ENCODE data around the gene CXCL16. TPM values are rescaled to one million over a fixed set of nuclear protein-coding genes. Genes with fewer than 3 reads are reported as not detected.

Gene CXCL16
- total RNA-seq, 1 experiment from 2014 or later, result 44.8 TPM

GRCh38 chr17:4764595-4764994 is 24.9 kb upstream of the CXCL16 start:
- CTCF ChIA-PET, result no interaction called here
- intact Hi-C loops (cut with micrococcal nuclease), result no loop called here
- no peaks in the 10 kb centered on the region for H3K9me3 ChIP-seq (ENCODE audit: control insufficient read depth in 1 of 2, insufficient read depth in 1 of 2, low read depth in 1 of 2, low read length in 2 of 2)
- no peaks in the 10 kb centered on the region for H3K36me3 ChIP-seq (ENCODE audit: control insufficient read depth in 1 of 2, insufficient read depth in 2 of 2, low read length in 2 of 2)
- H3K9ac ChIP-seq (ENCODE audit: low read length), result no peak overlapping the region
- no peak overlapping the region for H3K4me2 ChIP-seq (ENCODE audit: low read length)
- no peaks in the 10 kb centered on the region for H3K79me2 ChIP-seq (ENCODE audit: insufficient read depth, low read length)
- no peak overlapping the region for H3K4me3 ChIP-seq (replicated peaks in 1 of 2; ENCODE audit: low read depth in 1 of 2, low read length in 2 of 2)
- POLR2A ChIA-PET, result no interaction called here
- H4K20me1 ChIP-seq (ENCODE audit: insufficient read depth), result no peaks in the 10 kb centered on the region
- peaks cover 0 to 4% of the 10 kb centered on the region in 2 experiments; a peak in 2 of 4 replicates for H3K4me1 ChIP-seq (ENCODE audit: control insufficient read depth in 1 of 2, insufficient read depth in 2 of 2, low read length in 2 of 2)
- RAD21 ChIA-PET (ENCODE audit: low non-redundant PET in 1 of 2, low total read pairs in 2 of 2, uncharacterized antibody in 2 of 2, unreplicated experiment in 2 of 2), result no interaction called here
- no peak for ATAC-seq
- H3K27me3 ChIP-seq (ENCODE audit: insufficient read depth, low read length), result no peaks in the 10 kb centered on the region
- H3K27ac ChIP-seq (ENCODE audit: low read depth, low read length), result no peak overlapping the region
- no TSS peak for BruUV-seq (replicated peaks)
- no peak for TF ChIP-seq EGR1 (IDR thresholded peaks at IDR 0.05; ENCODE audit: low read depth)
- TF ChIP-seq SIN3A (IDR thresholded peaks at IDR 0.05; ENCODE audit: low read depth), result no peak
- TF ChIP-seq SP1 (IDR thresholded peaks at IDR 0.05; ENCODE audit: low read depth), result no peak
- no peak for TF ChIP-seq POLR2AphosphoS5 (IDR thresholded peaks at IDR 0.05; ENCODE audit: low read depth, low read length)
- no peak for TF ChIP-seq CBX3 (IDR thresholded peaks at IDR 0.05; ENCODE audit: low read depth)
- TF ChIP-seq, protein P1, sequence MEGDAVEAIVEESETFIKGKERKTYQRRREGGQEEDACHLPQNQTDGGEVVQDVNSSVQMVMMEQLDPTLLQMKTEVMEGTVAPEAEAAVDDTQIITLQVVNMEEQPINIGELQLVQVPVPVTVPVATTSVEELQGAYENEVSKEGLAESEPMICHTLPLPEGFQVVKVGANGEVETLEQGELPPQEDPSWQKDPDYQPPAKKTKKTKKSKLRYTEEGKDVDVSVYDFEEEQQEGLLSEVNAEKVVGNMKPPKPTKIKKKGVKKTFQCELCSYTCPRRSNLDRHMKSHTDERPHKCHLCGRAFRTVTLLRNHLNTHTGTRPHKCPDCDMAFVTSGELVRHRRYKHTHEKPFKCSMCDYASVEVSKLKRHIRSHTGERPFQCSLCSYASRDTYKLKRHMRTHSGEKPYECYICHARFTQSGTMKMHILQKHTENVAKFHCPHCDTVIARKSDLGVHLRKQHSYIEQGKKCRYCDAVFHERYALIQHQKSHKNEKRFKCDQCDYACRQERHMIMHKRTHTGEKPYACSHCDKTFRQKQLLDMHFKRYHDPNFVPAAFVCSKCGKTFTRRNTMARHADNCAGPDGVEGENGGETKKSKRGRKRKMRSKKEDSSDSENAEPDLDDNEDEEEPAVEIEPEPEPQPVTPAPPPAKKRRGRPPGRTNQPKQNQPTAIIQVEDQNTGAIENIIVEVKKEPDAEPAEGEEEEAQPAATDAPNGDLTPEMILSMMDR (IDR thresholded peaks at IDR 0.05 in 2 of 3, conservative IDR thresholded peaks at IDR 0.05 in 1 of 3; ENCODE audit: borderline replicate concordance in 1 of 3, insufficient read depth in 1 of 3, low read depth in 2 of 3, low read length in 2 of 3), result no peak
- no peak for DNase-seq (ENCODE audit: low read depth, low spot score)
- H2AFZ ChIP-seq (ENCODE audit: low read depth, low read length, poor library complexity, severe bottlenecking), result no peak overlapping the region
- H3K9me2 ChIP-seq (ENCODE audit: insufficient read depth), result no peaks in the 10 kb centered on the region

GRCh38 chr17:4759776-4760236 is 20.1 kb upstream of the CXCL16 start:
- no peak overlapping the region for H3K4me2 ChIP-seq (ENCODE audit: low read length)
- H3K27ac ChIP-seq (ENCODE audit: low read depth, low read length), result no peak overlapping the region
- TF ChIP-seq EZH2 (IDR thresholded peaks at IDR 0.05), result no peak
- no peak for TF ChIP-seq ZFX (IDR thresholded peaks at IDR 0.05)
- no peak for TF ChIP-seq CEBPB (IDR thresholded peaks at IDR 0.05; ENCODE audit: low read depth)
- TF ChIP-seq SIN3A (IDR thresholded peaks at IDR 0.05; ENCODE audit: low read depth), result no peak
- no peak for TF ChIP-seq POLR2A (IDR thresholded peaks at IDR 0.05; ENCODE audit: borderline replicate concordance, extremely low read depth, insufficient read depth, insufficient read length)
- TF ChIP-seq, protein P1 (IDR thresholded peaks at IDR 0.05 in 2 of 3, conservative IDR thresholded peaks at IDR 0.05 in 1 of 3; ENCODE audit: borderline replicate concordance in 1 of 3, insufficient read depth in 1 of 3, low read depth in 2 of 3, low read length in 2 of 3), result no peak
- no peak for TF ChIP-seq EZH2phosphoT487 (IDR thresholded peaks at IDR 0.05; ENCODE audit: borderline replicate concordance)
- no peak for TF ChIP-seq EGR1 (IDR thresholded peaks at IDR 0.05; ENCODE audit: low read depth)
- no peak for TF ChIP-seq SRF (IDR thresholded peaks at IDR 0.05; ENCODE audit: low read depth)
- TF ChIP-seq REST (IDR thresholded peaks at IDR 0.05; ENCODE audit: low read depth), result no peak
- no peak for TF ChIP-seq RAD21 (IDR thresholded peaks at IDR 0.05; ENCODE audit: low read depth)

More at GRCh38 chr17:4759776-4760236, 20.1 kb upstream of the CXCL16 start:
- Histone ChIP-seq H3K4me1 (ENCODE audit: control insufficient read depth in 1 of 2, insufficient read depth in 2 of 2, low read length in 2 of 2) (no peaks in the 10 kb centered on the region), H3K9ac (ENCODE audit: low read length) (no peak overlapping the region), H3K36me3 (ENCODE audit: control insufficient read depth in 1 of 2, insufficient read depth in 2 of 2, low read length in 2 of 2) (no peaks in the 10 kb centered on the region), H3K9me2 (ENCODE audit: insufficient read depth) (no peaks in the 10 kb centered on the region), H4K20me1 (ENCODE audit: insufficient read depth) (no peaks in the 10 kb centered on the region), H3K27me3 (ENCODE audit: insufficient read depth, low read length) (no peaks in the 10 kb centered on the region), H3K9me3 (ENCODE audit: control insufficient read depth in 1 of 2, insufficient read depth in 1 of 2, low read depth in 1 of 2, low read length in 2 of 2) (no peaks in the 10 kb centered on the region), H3K79me2 (ENCODE audit: insufficient read depth, low read length) (no peaks in the 10 kb centered on the region), H3K4me3 (replicated peaks in 1 of 2; ENCODE audit: low read depth in 1 of 2, low read length in 2 of 2) (no peak overlapping the region), H2AFZ (ENCODE audit: low read depth, low read length, poor library complexity, severe bottlenecking) (no peak overlapping the region)
- ChIA-PET RAD21 (ENCODE audit: low non-redundant PET in 1 of 2, low total read pairs in 2 of 2, uncharacterized antibody in 2 of 2, unreplicated experiment in 2 of 2) (no interaction called here), POLR2A (no interaction called here), CTCF (no interaction called here)
- ATAC-seq, result no peak
- intact Hi-C loops (cut with micrococcal nuclease), result no loop called here
- BruUV-seq (replicated peaks), result no TSS peak
- no peak for DNase-seq (ENCODE audit: low read depth, low spot score)
